Kidney tubule cell (primary cell): ENCODE measurements around the gene BRICD5.
A peak's percentile ranks its signal among the peaks of the same experiment; 100 is the strongest.

ENCODE experiments used
- DNase-seq: peaks from one replicate; pipeline ENCODE4 v3.0.0-alpha.2; 2018; ENCODE audit warnings: low spot score

Gene BRICD5

GRCh38 chr16:2199095-2199494, 11.6 kb downstream of the BRICD5 start:
- no peak for DNase-seq

- no peak for DNase-seq
These were observed 12.4 kb downstream of the BRICD5 start for GRCh38 chr16:2198283-2198682.

GRCh38 chr16:2197765-2198164, 12.9 kb downstream of the BRICD5 start:
- DNase-seq = no peak

GRCh38 chr16:2196981-2197511, 13.6 kb downstream of the BRICD5 start:
- DNase-seq = no peak

DNA sequence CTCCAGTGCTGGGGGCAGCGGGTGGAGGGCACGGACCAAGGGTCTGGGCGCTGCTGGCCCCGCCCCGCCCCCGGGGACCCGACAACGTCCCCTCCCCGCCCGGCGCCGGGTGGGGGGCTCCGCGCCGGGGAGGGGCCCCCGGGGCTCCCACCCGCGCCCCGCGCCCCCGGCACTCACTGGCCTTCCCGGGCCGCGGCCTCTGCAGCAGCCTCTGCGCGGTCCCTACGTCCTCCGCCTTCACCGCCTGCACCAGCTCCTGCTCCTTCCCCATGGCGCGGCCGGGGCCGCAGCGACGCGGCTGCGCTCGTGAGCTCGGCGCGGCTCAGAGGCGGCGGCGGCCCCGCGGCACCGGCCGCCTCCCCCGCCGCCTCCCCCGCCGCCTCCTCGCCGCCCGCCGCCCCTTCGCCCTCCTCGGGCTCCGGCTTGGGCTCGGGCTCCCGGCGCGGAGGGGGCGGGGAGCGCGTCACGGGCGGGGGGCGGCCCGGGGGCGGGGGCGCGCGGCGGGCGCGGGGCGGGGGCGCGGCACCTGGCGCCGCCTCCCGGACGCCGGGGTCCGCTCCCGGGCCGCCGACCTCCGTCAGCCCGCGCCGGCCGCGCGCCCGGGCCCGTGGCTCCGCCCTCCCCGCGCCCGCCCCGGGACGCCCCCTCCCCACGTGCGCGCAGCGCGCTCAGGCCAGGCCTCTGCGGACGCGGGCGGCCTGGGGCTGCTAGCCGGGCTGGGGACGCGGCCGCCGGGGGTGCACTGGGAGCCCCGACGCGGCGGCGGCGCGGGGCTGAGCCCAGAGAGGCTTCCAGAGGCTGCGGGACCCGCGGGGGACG, 14.3 kb downstream of the BRICD5 start, which contains the start of gene CASKIN1:
CASKIN1 (minus strand) TSS at position 444 of the 819 bp plus-strand sequence; CDS start at position 271, 173 bp downstream.
- peak; percentile 16 for DNase-seq

DNA sequence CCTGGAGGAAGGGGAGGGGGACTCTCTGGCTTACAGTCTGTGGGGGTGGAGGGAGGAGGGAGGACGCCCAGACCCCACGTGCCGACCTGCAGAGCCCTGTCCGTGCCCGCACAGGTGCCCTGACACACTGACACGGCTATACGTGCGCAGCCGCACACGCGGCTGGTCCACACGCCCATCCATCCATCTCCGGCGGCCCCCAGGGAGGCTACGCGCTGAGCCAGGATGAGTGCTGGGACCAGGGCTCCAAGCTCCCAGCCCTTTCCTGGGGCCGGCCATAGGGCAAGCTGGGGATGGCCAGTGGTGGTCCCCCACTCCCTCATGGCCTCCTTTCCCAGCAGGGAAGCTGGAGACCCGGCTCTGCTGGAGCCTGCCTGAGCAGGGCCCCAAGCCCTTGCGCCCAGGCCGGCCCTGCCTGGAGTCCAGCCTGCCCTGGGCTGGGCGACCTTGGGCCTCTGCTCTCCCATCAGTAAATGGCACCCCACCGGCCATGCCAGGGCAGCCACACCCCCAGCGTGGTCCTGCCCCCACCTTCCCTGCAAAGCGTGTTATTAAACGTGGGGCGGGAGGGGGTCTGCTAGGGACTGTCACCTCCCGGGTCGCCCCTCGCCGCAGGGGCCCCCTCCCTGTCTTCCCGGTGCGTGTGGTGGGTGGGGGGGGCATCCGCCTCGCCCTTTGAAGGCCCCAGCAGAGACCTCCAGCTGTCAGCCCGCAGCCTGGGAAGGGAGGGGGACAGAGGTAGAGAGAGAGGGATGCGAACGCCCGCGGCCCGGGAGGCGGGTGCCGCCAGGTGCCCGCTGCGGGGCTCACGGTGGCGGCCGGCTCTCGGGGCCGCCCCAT, 15.1 kb downstream of the BRICD5 start:
- DNase-seq = no peak

DNA sequence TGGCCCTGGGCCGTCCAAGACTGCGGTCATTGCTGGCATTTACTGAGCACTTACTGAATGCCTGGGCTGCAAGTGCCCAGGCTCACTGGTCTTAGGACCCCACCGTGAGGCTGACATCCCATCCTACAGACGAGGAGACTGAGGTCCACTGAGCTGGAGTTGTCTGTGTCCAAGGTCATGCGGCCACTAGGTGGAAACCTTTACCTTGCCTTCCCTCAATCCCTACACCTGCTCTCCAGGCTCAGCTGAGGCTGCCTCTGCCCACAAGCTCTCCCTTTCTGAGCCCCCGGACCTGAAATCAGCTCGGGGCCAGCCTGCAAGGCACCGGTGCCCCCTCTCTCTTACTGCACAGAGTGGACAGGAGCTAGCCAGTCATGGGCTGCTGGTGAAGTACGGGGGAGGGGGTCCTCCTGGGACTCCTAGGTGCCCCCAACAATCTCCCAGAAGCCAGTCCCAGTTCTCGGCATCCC, 15.8 kb downstream of the BRICD5 start:
- DNase-seq = peak; percentile 76

DNA sequence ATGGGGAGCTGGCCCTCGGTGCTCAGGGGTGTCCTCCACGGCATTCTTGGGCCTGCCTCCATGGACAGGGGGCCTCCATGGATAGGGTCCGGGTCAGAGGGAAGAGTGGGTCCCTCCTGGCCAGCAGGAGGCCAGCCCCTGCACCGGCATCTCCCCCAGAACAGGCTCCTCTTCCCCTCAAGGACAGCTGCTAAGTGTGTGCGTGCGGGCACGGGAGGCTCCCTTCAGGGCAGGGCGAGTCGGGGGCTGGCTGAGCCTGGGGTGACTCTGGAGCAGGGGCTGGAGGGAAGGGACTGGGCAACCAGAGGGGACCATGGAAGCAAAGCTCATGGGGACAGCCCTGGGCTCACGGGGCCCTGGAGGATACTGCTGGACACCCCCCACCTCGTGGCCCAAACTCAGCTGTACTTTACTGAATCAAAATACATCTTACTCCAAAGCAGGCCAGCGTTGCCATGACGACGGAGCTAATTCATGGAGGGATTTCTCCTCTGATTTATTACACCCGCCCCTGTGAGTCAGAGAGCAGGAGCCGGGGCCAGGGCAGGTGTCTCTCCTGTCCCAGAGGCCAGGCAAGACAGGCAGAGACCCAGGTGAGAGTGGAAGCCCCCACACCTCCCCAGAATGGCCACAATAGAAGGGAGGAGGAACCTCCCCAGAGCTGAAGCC, 16.4 kb downstream of the BRICD5 start:
- DNase-seq = peak; percentile 70

- no peak for DNase-seq
These were observed 19.3 kb downstream of the BRICD5 start for GRCh38 chr16:2191446-2191706.

- no peak for DNase-seq
These were observed 19.8 kb downstream of the BRICD5 start for GRCh38 chr16:2190659-2191445.

DNA sequence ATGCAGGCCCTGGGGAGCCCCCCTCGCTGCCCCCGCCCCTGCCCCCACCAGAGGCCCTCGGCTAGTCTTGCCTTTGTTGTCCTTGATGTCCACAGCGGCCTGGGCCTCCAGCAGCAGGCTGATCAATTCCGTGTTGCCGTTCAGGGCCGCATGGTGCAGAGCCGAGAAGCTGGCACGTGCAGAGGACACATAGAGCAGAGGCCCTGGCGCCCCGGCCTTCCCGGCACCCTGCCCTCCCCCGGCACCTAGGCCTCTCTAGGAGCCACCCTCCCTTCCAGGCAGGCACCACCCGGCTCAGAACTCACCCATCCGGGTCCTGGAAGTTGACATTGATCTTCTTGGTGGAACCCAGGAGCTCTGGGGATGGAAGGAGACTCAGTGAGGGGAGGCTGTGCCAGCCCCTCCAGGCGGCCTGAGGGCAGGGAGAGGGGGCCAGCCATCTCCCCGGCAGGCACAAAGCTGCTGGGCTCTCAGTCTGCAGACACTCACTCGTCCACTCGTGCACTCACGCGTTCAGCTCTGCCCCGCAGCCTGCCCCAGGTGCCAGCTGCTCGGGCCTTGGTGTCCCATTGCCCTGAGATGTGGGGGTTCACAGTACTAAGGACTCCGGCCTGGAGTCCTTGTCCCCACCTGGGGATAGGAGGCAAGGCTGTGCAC, 20.5 kb downstream of the BRICD5 start:
- DNase-seq = no peak

DNA sequence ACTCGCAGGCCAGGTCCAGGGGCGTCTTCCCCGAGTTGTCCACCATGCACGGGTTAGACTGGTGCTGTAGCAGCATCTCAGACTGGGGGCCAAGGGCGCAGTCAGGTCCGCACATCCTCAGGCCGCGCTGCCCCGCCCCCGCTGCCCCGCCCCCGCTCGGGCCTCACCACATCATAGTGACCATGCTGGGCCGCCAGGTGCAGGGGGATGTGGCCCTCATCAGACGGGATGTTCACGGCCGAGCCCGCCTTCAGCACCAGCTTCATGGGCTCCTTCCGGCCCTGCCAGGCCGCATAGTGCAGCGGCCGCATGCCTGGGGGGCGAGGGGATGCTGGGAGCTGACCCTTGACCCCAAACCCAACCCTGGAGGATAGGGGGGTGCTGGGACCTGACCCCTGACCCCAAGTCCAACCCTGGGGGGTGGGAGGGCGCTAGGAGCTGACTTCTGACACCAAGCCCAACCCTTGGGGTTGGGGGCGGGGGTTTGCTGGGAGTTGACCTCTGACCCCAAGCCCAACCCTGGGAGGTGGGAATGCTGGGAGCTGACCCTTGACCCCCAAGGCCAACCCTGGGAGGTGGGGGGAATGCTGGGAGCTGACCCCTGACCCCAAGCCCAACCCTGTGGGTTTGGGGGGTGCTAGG, 21.3 kb downstream of the BRICD5 start:
- DNase-seq = no peak

GRCh38 chr16:2188395-2188794, 22.3 kb downstream of the BRICD5 start:
- no peak for DNase-seq

DNA sequence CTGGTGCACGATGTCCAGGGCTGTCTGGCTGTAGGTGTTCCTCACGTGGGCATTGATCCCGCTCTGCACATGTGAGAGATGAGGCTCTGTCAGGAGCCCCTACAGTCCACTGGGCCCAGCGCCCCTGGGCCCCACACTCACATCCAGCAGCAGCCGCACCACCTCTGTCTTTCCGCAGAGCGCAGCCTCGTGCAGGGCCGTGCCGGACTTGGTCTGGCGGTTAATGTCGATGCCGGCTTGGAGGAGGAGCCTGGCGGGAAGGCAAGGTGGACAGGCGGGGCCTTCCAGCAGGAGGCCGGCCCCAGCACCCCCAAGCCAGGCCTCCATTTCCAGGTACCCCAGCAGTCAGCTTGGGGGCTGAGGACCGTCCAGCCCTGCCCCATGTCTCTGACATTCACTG, 23.5 kb downstream of the BRICD5 start:
- DNase-seq = no peak

GRCh38 chr16:2186505-2186904, 24.2 kb downstream of the BRICD5 start:
- DNase-seq = no peak

DNA sequence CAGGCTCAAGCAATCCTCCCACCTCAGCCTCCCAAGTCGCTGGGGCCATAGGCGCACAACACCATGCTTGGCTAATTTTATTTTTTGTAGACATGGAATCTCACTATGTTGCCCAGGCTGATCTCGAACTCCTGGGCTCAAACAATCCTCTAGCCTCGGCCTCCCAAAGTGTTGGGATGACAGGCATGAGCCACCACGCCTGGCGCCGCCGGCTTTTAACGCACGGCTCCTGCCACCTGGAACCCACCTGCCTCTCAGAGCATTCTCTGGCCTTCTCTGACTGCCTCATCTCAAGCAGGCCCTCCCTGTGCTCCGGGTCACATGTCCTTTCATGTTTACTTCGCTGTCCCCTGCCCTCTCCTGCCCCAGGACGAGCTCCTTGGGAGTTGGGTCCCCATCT, 24.6 kb downstream of the BRICD5 start:
- DNase-seq = no peak

GRCh38 chr16:2184962-2185361, 25.7 kb downstream of the BRICD5 start:
- DNase-seq = no peak

DNA sequence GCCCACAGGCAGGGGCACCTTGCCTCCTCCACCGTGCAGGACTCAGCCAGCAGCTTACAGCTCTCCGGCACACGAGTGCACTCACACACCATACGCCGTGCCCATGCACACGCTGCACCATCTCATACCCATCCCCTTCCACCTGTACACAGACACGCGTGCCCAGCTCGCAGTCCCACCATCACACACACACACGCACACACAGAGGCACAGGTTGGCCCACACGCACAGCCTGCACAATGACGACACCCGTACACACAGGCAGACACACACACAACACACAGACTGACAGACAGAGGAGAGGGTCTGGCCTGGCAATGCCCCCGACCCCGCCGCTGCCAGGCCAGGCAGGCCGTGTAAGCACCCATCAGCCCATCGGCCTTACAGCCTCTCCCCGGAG, 26.3 kb downstream of the BRICD5 start:
- no peak for DNase-seq

GRCh38 chr16:2183671-2184070, 27.0 kb downstream of the BRICD5 start:
- DNase-seq = peak; percentile 14

DNA sequence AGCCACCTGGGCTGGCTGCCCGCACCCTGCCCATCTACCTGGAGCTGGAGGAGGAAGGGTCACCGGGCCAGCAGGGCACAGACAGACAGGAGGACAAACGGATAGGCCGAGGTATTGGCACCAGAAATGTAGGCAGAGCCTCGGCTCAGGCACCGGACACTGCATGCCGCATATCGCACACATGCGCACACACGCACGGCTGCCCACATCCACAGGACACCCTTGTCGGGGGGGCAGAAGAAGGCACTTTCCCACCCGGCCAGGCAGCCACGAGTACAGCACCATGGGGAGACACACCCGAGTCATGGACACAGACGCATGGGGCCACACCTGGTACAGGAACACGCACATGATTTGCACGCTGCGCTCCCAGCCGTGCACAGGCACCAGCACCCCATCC, 28.7 kb downstream of the BRICD5 start:
- DNase-seq = no peak
